Measurements from ENCODE around the gene LRRC75A.
"Not testable (repeated sequence)": the region's sequence is repeated elsewhere in the genome, so short reads cannot be mapped to it uniquely, and the experiment has no call there.

- TF ChIP-seq POLR2A (IDR thresholded peaks at IDR 0.05; ENCODE audit: low read length); GATA1 (IDR thresholded peaks at IDR 0.05; ENCODE audit: low read depth, low read length): not testable (repeated sequence)
These were observed 99.5 kb downstream of the LRRC75A start for GRCh38 chr17:16392491-16392890.

Measured in erythroblast (primary cell).